Smooth muscle cell (in vitro differentiated cells): Measurements from ENCODE around the gene MFSD6. TPM values are rescaled to one million over a fixed set of nuclear protein-coding genes. Genes with fewer than 3 reads are reported as not detected.
A peak's percentile ranks its signal among the peaks of the same experiment; 100 is the strongest.

Experiments used
- DNase-seq: peaks from one replicate; lab custom pipeline; 2025; ENCODE audit not compliant: unreplicated experiment; lab: John Stamatoyannopoulos, UW
- H2AFZ ChIP-seq: fragments of 200-600 bp; sonication (generic); 2 replicates; pipeline ENCODE4 v1.6.0; 2016; ENCODE audit warnings: antibody characterized with exemption, low read depth, mild to moderate bottlenecking
- H3F3A ChIP-seq: fragments of 200-600 bp; sonication (generic); 2 replicates; pipeline ENCODE4 v1.6.0; 2017; ENCODE audit warnings: antibody characterized with exemption, low read depth
- H3K27ac ChIP-seq: fragments of 200-600 bp; sonication (generic); 2 replicates; pipeline ENCODE4 v1.5.1; 2016; ENCODE audit warnings: low read depth, mild to moderate bottlenecking
- H3K27me3 ChIP-seq: fragments of 200-600 bp; sonication (generic); 2 replicates; pipeline ENCODE4 v1.6.1; 2016; ENCODE audit warnings: low read depth, mild to moderate bottlenecking
- H3K36me3 ChIP-seq: fragments of 200-600 bp; sonication (generic); 2 replicates; pipeline ENCODE4 v1.5.1; 2016; ENCODE audit warnings: low read depth
- H3K4me1 ChIP-seq: fragments of 200-600 bp; sonication (generic); 2 replicates; pipeline ENCODE4 v1.5.1; 2016; ENCODE audit warnings: low read depth
- H3K4me2 ChIP-seq: fragments of 200-600 bp; sonication (generic); 2 replicates; pipeline ENCODE4 v1.6.0; 2016; ENCODE audit warnings: mild to moderate bottlenecking
- H3K4me3 ChIP-seq: fragments of 200-600 bp; sonication (generic); 2 replicates; pipeline ENCODE4 v1.5.1; 2016; ENCODE audit warnings: mild to moderate bottlenecking
- H3K79me2 ChIP-seq: fragments of 200-600 bp; sonication (generic); 2 replicates; pipeline ENCODE4 v1.6.0; 2016; ENCODE audit warnings: low read depth, mild to moderate bottlenecking
- H3K9ac ChIP-seq: fragments of 200-600 bp; sonication (generic); 2 replicates; pipeline ENCODE4 v1.6.0; 2016; ENCODE audit warnings: low read depth
- H3K9me3 ChIP-seq: fragments of 200-600 bp; sonication (generic); replicated peaks from 2 replicates; pipeline ENCODE4 v1.5.1; 2016; ENCODE audit warnings: low read depth
- H4K20me1 ChIP-seq: fragments of 200-600 bp; sonication (generic); 2 replicates; pipeline ENCODE4 v1.6.0; 2016; ENCODE audit warnings: low read depth
- CTCF ChIP-seq: fragments of 200-600 bp; sonication (generic); IDR thresholded peaks from 2 replicates; pipeline ENCODE4 v1.5.1; 2017; ENCODE audit warnings: borderline replicate concordance, mild to moderate bottlenecking, antibody characterized with exemption; ENCODE audit not compliant: insufficient read depth, poor library complexity, severe bottlenecking
- WGBS: methylation state at CpG from one replicate; pipeline ENCODE4 v1.1.7; 2016; ENCODE audit warnings: low lambda C conversion rate; 5-methylcytosine and 5-hydroxymethylcytosine counted together
- polyA plus RNA-seq: library from polyadenylated mRNA; unstranded; fragments of >200 nt; fragmentation: Nextera tagmentation; extraction: Ambion mirVana; gene quantifications from 2 replicates; pipeline ENCODE4 v1.2.1, GENCODE V29; 2016
- total RNA-seq: library from RNA; depleted of rRNA; stranded (reverse); fragments of >200 nt; gene quantifications from 2 replicates; pipeline ENCODE4 v1.2.3, GENCODE V29; 2014

Gene MFSD6
- total and polyA plus RNA-seq, 2 experiments from 2014 or later, result 1.2 to 3.6 TPM

GRCh38 chr2:190533968-190534309 lies 125.8 kb downstream of the MFSD6 start:
- Histone ChIP-seq H4K20me1 (no peaks in the 10 kb centered on the region), H3K79me2 (no peaks in the 10 kb centered on the region), H3K27ac (peak overlapping the region; percentile 45), H2AFZ (peak overlapping the region; percentile 82), H3K4me1 (peaks cover 23% of the 10 kb centered on the region), H3K36me3 (no peaks in the 10 kb centered on the region), H3K9ac (peak overlapping the region; percentile 70), H3K9me3 (no peaks in the 10 kb centered on the region), H3K4me2 (peak overlapping the region; percentile 92), H3K27me3 (no peaks in the 10 kb centered on the region), H3K4me3 (peak overlapping the region; percentile 87), H3F3A (no peaks in the 10 kb centered on the region)
- WGBS, result 44% methylated on average over 13 of the region's 13 CpGs
- TF ChIP-seq CTCF, result no peak
- no peak for DNase-seq

- peak; percentile 26 for DNase-seq
- 1% methylated on average over 85 of the region's 92 CpGs for WGBS
- H3F3A ChIP-seq, result no peaks in the 10 kb centered on the region
- no peaks in the 10 kb centered on the region for H4K20me1 ChIP-seq
- H2AFZ ChIP-seq, result peak within 1 kb of the TSS; percentile 82
- no peak for TF ChIP-seq CTCF
- no peaks in the 10 kb centered on the region for H3K27me3 ChIP-seq
- peaks cover 23% of the 10 kb centered on the region for H3K4me1 ChIP-seq
- no peaks in the 10 kb centered on the region for H3K79me2 ChIP-seq
- peaks cover 3% of the 10 kb centered on the region for H3K9me3 ChIP-seq
- peak within 1 kb of the TSS; percentile 92 for H3K4me2 ChIP-seq
- peak within 1 kb of the TSS; percentile 70 for H3K9ac ChIP-seq
- peak within 1 kb of the TSS; percentile 87 for H3K4me3 ChIP-seq
- no peaks in the 10 kb centered on the region for H3K36me3 ChIP-seq
- H3K27ac ChIP-seq, result peak within 1 kb of the TSS; percentile 45
These were observed 126.4 kb downstream of the MFSD6 start, which contains the start of gene NEMP2 for GRCh38 chr2:190534310-190535120. Gene NEMP2 (minus strand): TSS chr2:190534722. CDS start chr2:190534655, 67 bp downstream.

- no peak for TF ChIP-seq CTCF
- H3K27ac ChIP-seq, result peak overlapping the region; percentile 21
- H3K79me2 ChIP-seq, result no peaks in the 10 kb centered on the region
- peak overlapping the region; percentile 87 for H3K4me3 ChIP-seq
- 27% methylated on average over 7 of the region's 7 CpGs for WGBS
- no peaks in the 10 kb centered on the region for H3K27me3 ChIP-seq
- H3K4me2 ChIP-seq, result peak overlapping the region; percentile 92
- peak overlapping the region; percentile 82 for H2AFZ ChIP-seq
- peaks cover 23% of the 10 kb centered on the region for H3K4me1 ChIP-seq
- H3K36me3 ChIP-seq, result no peaks in the 10 kb centered on the region
- no peaks in the 10 kb centered on the region for H4K20me1 ChIP-seq
- H3K9ac ChIP-seq, result peak overlapping the region; percentile 70
- H3F3A ChIP-seq, result no peaks in the 10 kb centered on the region
- H3K9me3 ChIP-seq, result peaks cover 8% of the 10 kb centered on the region
- DNase-seq, result no peak
These were observed 126.9 kb downstream of the MFSD6 start for GRCh38 chr2:190535121-190535439.

- H3F3A ChIP-seq, result no peaks in the 10 kb centered on the region
- no peak overlapping the region for H2AFZ ChIP-seq
- peak overlapping the region; percentile 92 for H3K4me2 ChIP-seq
- H3K36me3 ChIP-seq, result no peaks in the 10 kb centered on the region
- TF ChIP-seq CTCF, result no peak
- no peak overlapping the region for H3K9ac ChIP-seq
- H3K4me1 ChIP-seq, result peaks cover 19% of the 10 kb centered on the region
- no peaks in the 10 kb centered on the region for H3K27me3 ChIP-seq
- peaks cover 8% of the 10 kb centered on the region for H3K9me3 ChIP-seq
- DNase-seq, result no peak
- H4K20me1 ChIP-seq, result no peaks in the 10 kb centered on the region
- H3K4me3 ChIP-seq, result peak overlapping the region; percentile 87
- no peak overlapping the region for H3K27ac ChIP-seq
- 87% methylated on average over 1 of the region's 1 CpG for WGBS
- no peaks in the 10 kb centered on the region for H3K79me2 ChIP-seq
These were observed 127.4 kb downstream of the MFSD6 start for GRCh38 chr2:190535586-190535985.
